Neural cell (in vitro differentiated cells): Measurements from ENCODE around the gene MROH2A. TPM values are rescaled to one million over a fixed set of nuclear protein-coding genes. Genes with fewer than 3 reads are reported as not detected.
"Not testable (repeated sequence)": the region's sequence is repeated elsewhere in the genome, so short reads cannot be mapped to it uniquely, and the experiment has no call there.

Experiments used
- H2AFZ ChIP-seq: fragments of 200-600, 300-800 bp; sonication (generic), shearing (Covaris generic); 2 replicates; pipeline ENCODE4 v1.6.0; 2014; ENCODE audit warnings: low read depth, mild to moderate bottlenecking, antibody characterized with exemption, low read length, moderate library complexity
- H3F3A ChIP-seq: fragments of 200-600 bp; shearing (Covaris generic); 2 replicates; pipeline ENCODE4 v1.6.1; 2016; ENCODE audit warnings: mild to moderate bottlenecking, moderate library complexity, mixed read lengths, antibody characterized with exemption, low read length; ENCODE audit not compliant: insufficient read depth, poor library complexity, severe bottlenecking
- H3K27ac ChIP-seq: fragments of 200-600, 300-800 bp; sonication (generic), shearing (Covaris generic); 2 replicates; pipeline ENCODE4 v1.5.1; 2014; ENCODE audit warnings: mild to moderate bottlenecking, low read length, moderate library complexity
- H3K27me3 ChIP-seq: fragments of 300-800, 200-600 bp; sonication (generic), shearing (Covaris generic); 2 replicates; pipeline ENCODE4 v1.6.0; 2014; ENCODE audit warnings: mild to moderate bottlenecking, low read depth, low read length, moderate library complexity; ENCODE audit not compliant: insufficient read depth
- H3K36me3 ChIP-seq: fragments of 300-800, 200-600 bp; sonication (generic), shearing (Covaris generic); 2 replicates; pipeline ENCODE4 v1.5.1; 2014; ENCODE audit warnings: mild to moderate bottlenecking, antibody characterized with exemption, low read length, moderate library complexity; ENCODE audit not compliant: insufficient read depth
- H3K4me2 ChIP-seq: fragments of 300-800, 200-600 bp; sonication (generic), shearing (Covaris generic); 2 replicates; pipeline ENCODE4 v1.6.0; 2014; ENCODE audit warnings: mild to moderate bottlenecking, low read length
- H3K4me3 ChIP-seq: fragments of 300-800, 200-600 bp; sonication (generic), shearing (Covaris generic); 2 replicates; pipeline ENCODE4 v1.5.1; 2014; ENCODE audit warnings: mild to moderate bottlenecking, low read length, moderate library complexity
- H3K79me2 ChIP-seq: fragments of 200-600 bp; shearing (Covaris generic); replicated peaks from 2 replicates; pipeline ENCODE4 v1.6.0; 2014; ENCODE audit warnings: mild to moderate bottlenecking, low read length, moderate library complexity; ENCODE audit not compliant: insufficient read depth
- H3K9ac ChIP-seq: fragments of 300-800, 200-600 bp; sonication (generic), shearing (Covaris generic); 2 replicates; pipeline ENCODE4 v1.6.1; 2016; ENCODE audit warnings: mild to moderate bottlenecking, low read length, mixed read lengths
- H3K9me2 ChIP-seq: fragments of 200-600 bp; shearing (Covaris generic); 2 replicates; pipeline ENCODE4 v1.6.1; 2016; ENCODE audit warnings: mild to moderate bottlenecking, low read length, mixed read lengths; ENCODE audit not compliant: insufficient read depth
- H3K9me3 ChIP-seq: fragments of 200-600, 300-800 bp; sonication (generic), shearing (Covaris generic); 2 replicates; pipeline ENCODE4 v1.6.1; 2016; ENCODE audit warnings: mild to moderate bottlenecking, mixed run types, low read length, moderate library complexity, mixed read lengths
- H4K20me1 ChIP-seq: fragments of 200-600 bp; shearing (Covaris generic); 2 replicates; pipeline ENCODE4 v1.6.1; 2016; ENCODE audit warnings: mild to moderate bottlenecking, mixed run types; ENCODE audit not compliant: insufficient read depth
- CTCF ChIP-seq: fragments of 450-650 bp; IDR thresholded peaks from 2 replicates; pipeline ENCODE4 v1.5.1; 2014; ENCODE audit warnings: antibody characterized with exemption, mild to moderate bottlenecking, moderate library complexity; ENCODE audit not compliant: poor library complexity, severe bottlenecking
- EP300 ChIP-seq: fragments of 450-650 bp; conservative IDR thresholded peaks from 2 replicates; pipeline ENCODE4 v1.6.1; 2014; ENCODE audit warnings: antibody characterized with exemption, mild to moderate bottlenecking, moderate library complexity; ENCODE audit not compliant: poor library complexity, severe bottlenecking
- EZH2 ChIP-seq: fragments of 200-600, 300-800 bp; shearing (Covaris generic), sonication (generic); IDR thresholded peaks from 2 replicates; pipeline ENCODE4 v1.6.1; 2014; ENCODE audit warnings: antibody characterized with exemption, low read length, borderline replicate concordance, mild to moderate bottlenecking; ENCODE audit not compliant: insufficient read depth, poor library complexity, severe bottlenecking
- MXI1 ChIP-seq: fragments of 450-650 bp; conservative IDR thresholded peaks from 2 replicates; pipeline ENCODE4 v1.6.1; 2014; ENCODE audit warnings: antibody characterized with exemption, mild to moderate bottlenecking; ENCODE audit not compliant: poor library complexity, severe bottlenecking
- POLR2AphosphoS5 ChIP-seq: IDR thresholded peaks from 2 replicates; pipeline ENCODE4 v1.6.1; 2012
- RAD21 ChIP-seq: fragments of 450-650 bp; conservative IDR thresholded peaks from 2 replicates; pipeline ENCODE4 v1.6.1; 2014; ENCODE audit warnings: antibody characterized with exemption, mild to moderate bottlenecking, moderate library complexity
- REST ChIP-seq: IDR thresholded peaks from 2 replicates; pipeline ENCODE4 v1.6.1; 2012; ENCODE audit warnings: borderline replicate concordance
- SMC3 ChIP-seq: fragments of 450-650 bp; conservative IDR thresholded peaks from 2 replicates; pipeline ENCODE4 v1.6.1; 2014; ENCODE audit warnings: antibody characterized with exemption, mild to moderate bottlenecking, moderate library complexity; ENCODE audit not compliant: poor library complexity
- TAF1 ChIP-seq: IDR thresholded peaks from 2 replicates; pipeline ENCODE4 v1.6.1; 2012; ENCODE audit warnings: low read depth
- polyA plus RNA-seq: library from polyadenylated mRNA; depleted of rRNA; stranded (reverse); fragments of >200 nt; gene quantifications from 2 replicates; pipeline ENCODE4 v1.2.3, GENCODE V29; 2014

Gene MROH2A
- polyA plus RNA-seq, 1 donor from 2014 or later, result not detected

- Histone ChIP-seq H4K20me1 (no peaks in the 10 kb centered on the region), H3F3A (no peaks in the 10 kb centered on the region), H3K36me3 (no peaks in the 10 kb centered on the region), H3K4me3 (no peak overlapping the region), H3K9ac (no peak overlapping the region), H3K9me3 (peaks cover 7% of the 10 kb centered on the region), H3K27me3 (no peaks in the 10 kb centered on the region), H3K79me2 (no peaks in the 10 kb centered on the region), H3K4me2 (no peak overlapping the region), H3K9me2 (no peaks in the 10 kb centered on the region), H2AFZ (no peak overlapping the region), H3K27ac (no peak overlapping the region)
- TF ChIP-seq EZH2 (no peak), MXI1 (no peak), EP300 (no peak), CTCF (no peak), POLR2AphosphoS5 (no peak), SMC3 (no peak), TAF1 (no peak), REST (no peak)
Observed at GRCh38 chr2:233871432-233871831, 93.3 kb downstream of the MROH2A start.

DNA sequence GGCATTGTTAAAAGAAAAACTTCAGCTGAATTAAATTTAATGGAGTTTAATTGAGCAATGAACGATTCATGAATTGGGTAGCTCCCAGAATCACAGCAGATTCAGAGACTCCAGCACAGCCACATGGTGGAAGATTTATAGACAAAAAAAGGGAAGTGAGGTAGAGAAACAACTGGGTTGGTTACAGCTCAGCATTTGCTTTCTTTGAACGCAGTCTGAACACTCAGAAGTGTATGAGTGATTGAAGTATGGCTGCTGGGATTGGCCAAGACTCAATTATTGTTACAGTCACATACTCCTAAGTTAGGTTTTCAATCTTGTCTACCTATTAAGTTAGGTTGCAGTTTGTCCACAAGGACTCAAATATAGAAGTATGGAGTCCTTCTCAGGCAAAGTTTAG lies 94.0 kb downstream of the MROH2A start:
- not testable (repeated sequence) for H3K27ac ChIP-seq, H3K4me2 ChIP-seq, H3K36me3 ChIP-seq, H3K4me3 ChIP-seq, H3K9me2 ChIP-seq, H4K20me1 ChIP-seq, H3K27me3 ChIP-seq, H3F3A ChIP-seq, H3K79me2 ChIP-seq, H3K9me3 ChIP-seq, H3K9ac ChIP-seq, H2AFZ ChIP-seq

GRCh38 chr2:233882353-233882752 lies 104.2 kb downstream of the MROH2A start:
- peaks cover 3% of the 10 kb centered on the region for H3K9me3 ChIP-seq
- H3K36me3 ChIP-seq, result no peaks in the 10 kb centered on the region
- TF ChIP-seq MXI1 (no peak), EZH2 (no peak), CTCF (no peak), POLR2AphosphoS5 (no peak), SMC3 (no peak), EP300 (no peak), TAF1 (no peak), REST (no peak), RAD21 (no peak)
- no peaks in the 10 kb centered on the region for H3K79me2 ChIP-seq
- H2AFZ ChIP-seq, result no peak overlapping the region
- H3K27ac ChIP-seq, result no peak overlapping the region
- H3K9ac ChIP-seq, result no peak overlapping the region
- no peaks in the 10 kb centered on the region for H3K9me2 ChIP-seq
- no peaks in the 10 kb centered on the region for H4K20me1 ChIP-seq
- no peaks in the 10 kb centered on the region for H3F3A ChIP-seq
- H3K4me2 ChIP-seq, result no peak overlapping the region
- no peaks in the 10 kb centered on the region for H3K27me3 ChIP-seq
- no peak overlapping the region for H3K4me3 ChIP-seq
